Endometrium (tissue), 2 donors: ENCODE results near the gene EFEMP1.

Experiments used
- FAIRE-seq: peaks from 2 replicates; lab custom pipeline; 2012; peaks lifted over from hg19 to GRCh38; lab: Jason Lieb, UNC
- donor health status: control.
- donor health status: control.

The EFEMP1 gene

GRCh38 chr2:55932843-55933242, 9.3 kb upstream of the EFEMP1 start:
- no peak for FAIRE-seq

GRCh38 chr2:55931281-55931680, 7.7 kb upstream of the EFEMP1 start:
- no peak for FAIRE-seq

GRCh38 chr2:55929476-55929875, 5.9 kb upstream of the EFEMP1 start:
- no peak for FAIRE-seq

GRCh38 chr2:55926974-55927373, 3.4 kb upstream of the EFEMP1 start:
- FAIRE-seq, result no peak

- FAIRE-seq, result no peak
These were observed 2.7 kb upstream of the EFEMP1 start for GRCh38 chr2:55926246-55926645.

- no peak for FAIRE-seq
These were observed 370 bp upstream of the EFEMP1 start for GRCh38 chr2:55923982-55924321.

GRCh38 chr2:55922291-55922907, 1.2 kb downstream of the EFEMP1 start:
- no peak for FAIRE-seq

GRCh38 chr2:55919574-55919973, 4.0 kb downstream of the EFEMP1 start:
- FAIRE-seq, result no peak

- no peak for FAIRE-seq
These were observed 4.7 kb downstream of the EFEMP1 start for GRCh38 chr2:55918856-55919255.

- FAIRE-seq, result no peak
These were observed 5.7 kb downstream of the EFEMP1 start for GRCh38 chr2:55917713-55918390.

- no peak for FAIRE-seq
These were observed 6.5 kb downstream of the EFEMP1 start for GRCh38 chr2:55917117-55917516.

- FAIRE-seq, result no peak
These were observed 7.0 kb downstream of the EFEMP1 start for GRCh38 chr2:55916473-55917049.

- FAIRE-seq, result no peak
These were observed 8.8 kb downstream of the EFEMP1 start for GRCh38 chr2:55914786-55915185.

GRCh38 chr2:55912926-55913325, 10.7 kb downstream of the EFEMP1 start:
- FAIRE-seq, result no peak

GRCh38 chr2:55910077-55910476, 13.5 kb downstream of the EFEMP1 start:
- FAIRE-seq, result no peak

- no peak for FAIRE-seq
These were observed 15.9 kb downstream of the EFEMP1 start for GRCh38 chr2:55907686-55908085.

GRCh38 chr2:55906993-55907392, 16.6 kb downstream of the EFEMP1 start:
- no peak for FAIRE-seq

- FAIRE-seq, result no peak
These were observed 19.9 kb downstream of the EFEMP1 start for GRCh38 chr2:55903727-55904126.

GRCh38 chr2:55902971-55903370, 20.6 kb downstream of the EFEMP1 start:
- no peak for FAIRE-seq

- FAIRE-seq, result no peak
These were observed 21.2 kb downstream of the EFEMP1 start for GRCh38 chr2:55902429-55902828.

GRCh38 chr2:55901941-55902340, 21.6 kb downstream of the EFEMP1 start:
- no peak for FAIRE-seq

GRCh38 chr2:55901322-55901721, 22.3 kb downstream of the EFEMP1 start:
- no peak for FAIRE-seq

GRCh38 chr2:55899881-55900280, 23.7 kb downstream of the EFEMP1 start:
- FAIRE-seq, result no peak
